ENCODE measurements around the gene SMIM36.
A peak's percentile ranks its signal among the peaks of the same experiment; 100 is the strongest.
"Not testable (repeated sequence)": the region's sequence is repeated elsewhere in the genome, so short reads cannot be mapped to it uniquely, and the experiment has no call there.

Gene SMIM36

DNA sequence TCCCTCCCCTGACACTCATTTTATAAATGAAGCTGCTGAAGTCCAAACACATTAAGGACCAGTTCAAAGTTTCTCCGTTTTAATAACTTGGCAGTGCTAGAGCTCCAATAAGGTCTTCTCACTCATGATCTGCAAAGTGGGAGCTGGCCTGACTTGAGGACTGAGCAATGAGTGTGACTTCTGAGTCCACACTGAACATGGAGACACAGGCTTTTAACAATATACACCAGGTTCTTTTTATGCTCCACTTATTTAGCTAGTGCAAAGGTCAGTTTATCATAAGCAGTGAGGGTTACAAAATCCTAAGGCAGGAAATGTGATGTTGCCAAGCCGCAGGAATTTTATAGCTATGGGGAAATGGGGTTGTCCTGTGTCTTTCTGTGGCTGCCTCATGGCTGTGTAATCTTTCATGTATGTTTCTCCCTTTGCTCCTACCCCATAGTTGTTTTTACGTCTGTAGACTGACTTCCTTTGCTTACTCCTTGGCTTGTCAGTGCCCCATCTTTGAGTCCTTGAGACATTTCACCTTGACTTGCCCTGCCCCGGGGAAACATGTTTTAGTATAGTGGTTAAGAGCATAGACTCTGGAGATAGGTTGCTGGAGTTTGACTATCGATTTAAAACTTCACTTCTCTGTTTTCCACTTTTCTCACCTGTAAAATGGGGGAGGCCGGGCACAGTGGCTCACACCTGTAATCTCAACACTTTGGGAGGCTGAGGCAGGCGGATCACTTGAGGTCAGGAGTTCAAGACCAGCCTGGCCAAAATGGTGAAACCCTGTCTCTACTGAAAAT, 77.4 kb downstream of the SMIM36 start:
- DNase-seq (ENCODE audit: low spot score): no peak

DNA sequence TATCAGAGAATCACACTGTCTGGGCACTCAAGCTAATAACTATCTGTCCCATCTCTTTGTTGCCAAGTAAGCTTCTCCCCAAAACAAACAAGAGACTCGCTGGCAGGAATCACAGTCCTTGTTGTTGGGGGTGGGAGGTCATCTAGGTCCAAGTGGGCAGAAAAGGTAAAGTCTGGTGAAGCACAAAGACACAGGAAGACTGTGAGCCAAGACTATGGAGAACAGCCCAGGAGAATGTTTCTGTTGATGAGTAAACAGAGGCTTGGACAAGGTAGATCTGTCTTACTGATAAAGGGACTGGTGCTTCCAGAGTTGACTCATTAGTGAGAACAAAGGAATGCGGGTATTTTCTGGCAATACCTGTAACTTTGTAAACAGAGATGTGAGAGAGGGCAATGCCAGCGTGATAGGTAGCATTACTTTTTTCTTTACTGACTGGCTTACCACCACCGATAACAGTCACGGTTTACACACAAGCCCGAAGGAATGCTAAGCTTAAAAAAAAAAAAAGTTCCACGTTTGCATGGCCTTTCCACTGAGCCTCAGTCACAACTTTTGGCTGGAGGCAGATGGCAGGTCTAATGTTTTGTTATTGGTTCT, 78.1 kb downstream of the SMIM36 start:
- DNase-seq (ENCODE audit: low spot score): no peak

DNA sequence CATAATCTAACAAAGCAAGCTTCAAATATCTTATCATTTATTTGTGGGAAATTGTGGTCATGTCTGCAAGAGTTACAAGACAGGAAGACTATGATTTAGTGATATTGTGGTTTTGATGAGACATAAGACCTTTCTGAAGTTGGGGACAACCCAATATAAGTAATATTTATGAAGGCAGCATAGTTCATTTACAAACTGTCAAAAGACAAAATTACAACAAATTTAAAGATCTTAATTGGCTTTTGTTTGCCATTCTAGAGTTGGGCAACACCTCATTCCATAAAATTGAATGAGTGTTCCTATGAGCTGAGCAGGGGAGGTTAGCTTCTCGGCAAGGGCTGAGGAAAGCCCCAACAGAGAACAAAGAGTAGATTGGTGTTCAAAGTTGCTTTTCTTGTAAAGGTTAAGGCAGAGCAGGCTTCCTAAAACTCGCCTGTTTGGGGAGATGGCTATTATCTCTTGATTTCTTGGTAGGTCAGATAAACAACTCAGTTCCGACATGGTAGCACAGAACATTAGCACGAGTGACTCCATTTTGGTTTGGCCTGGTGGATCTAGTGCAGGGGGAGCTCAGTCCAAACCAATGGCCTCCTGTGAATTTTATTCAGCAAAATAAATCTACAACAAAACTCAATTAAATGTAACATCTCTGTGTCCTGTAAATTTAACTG, 78.8 kb downstream of the SMIM36 start:
- no peak for DNase-seq (ENCODE audit: low spot score)

DNA sequence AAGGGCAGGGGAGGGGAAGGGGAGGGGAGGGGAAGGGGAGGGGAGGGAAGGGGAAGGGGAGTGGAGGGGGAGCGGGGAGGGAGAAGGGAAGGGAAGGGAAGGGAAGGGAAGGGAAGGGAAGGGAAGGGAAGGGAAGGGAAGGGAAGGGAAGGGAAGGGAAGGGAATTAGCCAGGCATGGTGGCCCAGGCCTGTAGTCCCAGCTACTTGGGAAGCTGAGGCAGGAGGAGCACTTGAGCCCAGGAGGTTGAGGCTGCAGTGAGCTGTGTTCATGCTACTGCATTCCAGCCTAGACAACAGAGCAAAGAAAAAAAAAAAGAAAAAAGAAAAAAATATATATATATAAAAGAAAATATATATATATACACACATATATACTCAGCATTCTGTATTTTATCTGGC, 79.3 kb downstream of the SMIM36 start:
- DNase-seq (ENCODE audit: low spot score): not testable (repeated sequence)

DNA sequence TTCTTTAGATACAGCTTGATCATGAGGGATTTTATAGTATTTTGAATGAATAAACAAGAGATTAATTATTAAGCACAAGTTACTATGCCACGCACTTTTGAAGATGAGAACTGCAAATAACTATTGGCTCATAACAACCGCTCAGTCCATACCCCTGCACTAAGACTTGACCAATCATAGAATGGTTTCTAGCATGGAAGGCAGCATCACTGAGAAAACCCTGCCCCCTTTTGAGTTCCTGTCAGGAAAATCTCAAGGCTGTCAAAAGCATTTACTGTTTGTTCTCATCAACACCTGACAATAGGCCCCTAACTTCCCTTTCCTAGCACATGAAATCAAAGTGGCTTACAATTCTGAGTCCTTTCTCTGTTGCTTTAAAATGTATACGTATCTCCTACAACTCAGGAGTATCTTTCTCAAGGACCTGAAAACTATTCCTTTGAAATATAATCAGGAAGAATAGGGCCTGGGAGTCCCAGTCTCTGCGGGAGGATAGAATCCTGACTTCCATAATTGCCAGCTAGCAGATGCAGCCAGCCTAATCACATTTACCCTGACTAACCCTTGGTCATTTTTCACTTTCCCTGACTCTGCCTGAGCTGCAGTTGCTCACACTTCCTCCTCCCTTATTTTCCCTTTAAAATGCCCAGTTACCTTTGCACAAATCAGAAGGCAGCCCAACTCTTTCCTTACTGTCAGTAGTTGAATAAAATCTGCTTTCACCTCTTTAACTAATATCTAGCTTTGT, 80.5 kb downstream of the SMIM36 start:
- no peak for DNase-seq (ENCODE audit: low spot score)

DNA sequence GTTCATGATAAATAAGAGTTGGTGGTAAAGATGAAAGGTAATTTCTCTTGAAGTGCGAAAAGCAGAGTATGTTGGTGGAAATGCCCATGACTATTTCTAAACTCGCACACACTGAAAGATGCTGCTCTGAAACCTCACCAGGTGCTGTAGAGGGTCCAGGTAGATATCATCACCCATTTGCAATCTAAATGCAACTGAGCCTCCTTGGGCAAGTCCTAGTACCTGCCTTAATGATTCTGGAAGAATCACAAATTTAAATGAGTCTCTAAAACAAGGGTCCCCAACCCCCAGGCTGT, 83.7 kb downstream of the SMIM36 start:
- DNase-seq (ENCODE audit: low spot score): no peak

DNA sequence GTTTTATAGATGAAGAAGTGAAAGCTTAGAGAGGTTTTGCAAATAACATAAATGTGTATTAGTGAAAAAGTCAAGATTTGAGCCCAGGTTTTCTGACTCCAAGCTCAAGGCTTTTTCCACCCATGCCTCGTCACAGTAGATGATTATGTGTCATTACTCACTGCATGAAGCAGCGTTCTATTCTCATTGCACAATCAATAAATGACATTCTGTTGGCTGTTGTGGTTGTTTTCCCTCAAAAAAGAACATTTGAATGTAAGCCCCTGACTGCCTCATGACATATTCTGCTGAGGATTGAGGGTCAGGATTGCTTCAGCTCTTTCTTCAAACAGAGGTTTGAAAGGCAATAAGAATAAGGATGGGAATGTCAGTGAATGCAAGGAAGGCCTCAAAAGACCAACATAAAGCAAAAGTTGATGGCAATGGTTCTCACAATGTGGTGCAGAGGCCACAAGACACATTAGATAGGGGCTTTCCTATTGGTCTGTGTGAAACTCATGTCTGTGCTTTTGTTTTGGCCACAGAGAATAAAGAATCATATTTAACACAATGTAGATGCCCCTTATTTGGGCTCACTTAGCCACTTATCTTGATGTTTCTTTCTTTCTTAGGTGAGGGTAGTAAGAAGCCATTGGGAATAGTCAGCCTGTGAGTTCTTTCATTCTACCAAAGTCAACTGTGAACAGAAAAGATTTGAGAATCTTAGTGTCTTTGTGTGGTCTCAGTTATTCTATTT, 84.2 kb downstream of the SMIM36 start:
- DNase-seq (ENCODE audit: low spot score): peak; percentile 43

DNA sequence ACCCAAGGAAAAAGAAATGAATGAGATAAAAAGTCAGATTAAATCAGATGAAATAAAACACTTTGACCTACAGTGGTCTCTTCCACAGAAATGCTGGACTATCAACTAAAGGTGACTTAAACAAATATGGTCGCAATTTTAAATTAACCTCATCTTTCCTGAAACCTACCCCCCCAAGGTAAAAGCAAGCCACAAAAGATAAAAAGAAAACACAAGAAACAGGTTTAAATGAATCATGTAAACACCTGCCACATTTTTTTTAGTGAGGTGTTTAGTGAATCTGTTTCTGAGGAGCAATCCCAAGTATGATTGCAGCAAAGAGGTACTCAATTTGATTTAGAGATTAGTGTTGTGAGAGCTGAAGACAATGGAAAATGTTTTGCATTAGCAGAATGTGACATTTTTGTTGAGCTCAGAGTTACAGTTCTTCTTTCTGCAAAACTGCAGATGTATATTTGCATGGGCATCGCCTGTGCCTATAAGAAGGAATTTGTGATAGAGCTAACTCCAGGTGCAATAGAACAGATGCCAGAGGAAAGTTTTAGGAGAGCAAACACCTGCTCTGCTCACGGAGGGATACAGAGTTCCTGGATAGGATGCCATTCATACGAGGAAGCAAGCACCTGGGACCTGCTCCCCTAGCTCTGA, 86.2 kb downstream of the SMIM36 start:
- no peak for DNase-seq (ENCODE audit: low spot score)

DNA sequence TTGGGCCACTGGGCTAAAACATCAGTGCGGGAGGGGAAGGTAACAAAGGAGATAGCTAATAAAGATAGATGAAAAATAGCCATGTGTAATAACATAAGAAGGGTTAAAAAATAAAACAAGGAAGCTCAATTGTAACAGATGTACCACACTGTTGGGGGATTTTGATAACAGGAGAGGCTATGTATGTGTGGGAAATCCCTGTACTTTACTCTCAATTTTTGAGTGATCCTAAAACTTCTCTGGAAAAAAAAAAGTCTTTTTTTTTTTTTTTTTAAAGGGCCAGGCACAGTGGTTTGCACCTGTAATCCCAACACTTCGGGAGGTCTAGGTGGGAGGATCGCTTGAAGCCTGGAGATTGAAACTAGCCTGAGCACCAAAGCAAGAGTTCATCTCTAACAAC, 87.7 kb downstream of the SMIM36 start:
- no peak for DNase-seq (ENCODE audit: low spot score)

DNA sequence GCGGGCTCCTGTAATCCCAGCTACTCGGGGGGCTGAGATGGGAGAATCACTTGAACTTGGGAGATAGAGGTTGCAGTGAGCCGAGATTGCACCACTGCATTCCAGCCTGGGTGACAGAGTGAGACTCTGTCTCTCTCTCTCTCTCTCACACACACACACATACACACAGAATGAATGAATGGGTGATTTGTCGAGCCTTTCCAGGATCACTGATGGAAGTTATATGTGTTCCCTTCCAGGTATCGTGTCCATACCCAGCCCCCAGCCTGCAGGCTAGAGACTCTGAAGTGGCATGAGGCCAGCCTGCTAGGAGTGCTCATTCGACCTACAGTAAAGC, 88.5 kb downstream of the SMIM36 start:
- DNase-seq (ENCODE audit: low spot score): not testable (repeated sequence)

DNA sequence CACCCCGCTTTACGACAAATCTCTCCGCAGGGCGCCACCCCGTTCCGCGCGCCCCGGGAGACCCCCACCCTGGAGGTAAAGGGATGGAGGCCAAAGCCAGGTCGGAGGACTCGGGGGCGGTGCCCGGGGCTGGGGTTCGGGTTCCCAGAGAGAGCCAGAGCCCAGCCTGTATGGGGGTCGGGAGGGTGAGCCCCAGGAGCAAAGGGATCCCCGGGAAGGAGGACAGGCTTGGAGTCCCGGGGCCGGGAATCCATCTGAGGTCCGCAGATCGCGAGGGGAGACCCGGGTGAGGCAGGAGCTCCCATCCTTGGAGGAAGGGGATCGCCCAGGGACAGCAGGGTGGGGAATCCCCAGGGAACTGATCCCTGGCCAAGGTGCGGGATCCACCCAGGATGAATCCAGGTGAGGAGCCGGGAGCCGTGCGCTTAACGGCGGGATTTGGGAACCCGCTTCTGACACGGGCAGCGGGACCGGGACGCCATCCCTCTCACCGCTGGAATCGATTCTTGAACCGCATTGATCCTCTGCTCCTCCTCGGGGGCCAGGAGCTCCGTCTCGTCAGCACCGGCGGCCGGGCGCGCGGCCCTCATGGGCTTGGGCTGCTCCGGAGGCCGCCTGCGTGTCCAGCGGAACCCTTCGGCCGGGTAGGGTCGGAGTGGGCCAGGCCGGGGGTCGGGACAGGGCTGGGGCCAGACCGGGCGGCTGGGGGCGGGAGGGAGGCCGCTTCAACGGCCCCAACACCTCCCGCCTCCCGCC, 89.9 kb downstream of the SMIM36 start, which contains the start of gene MMD:
TSS of gene MMD (minus strand) at position 657 of the 756 bp plus-strand sequence. CDS start at position 517, 140 bp downstream.
- DNase-seq (ENCODE audit: low spot score): peak; percentile 19

DNA sequence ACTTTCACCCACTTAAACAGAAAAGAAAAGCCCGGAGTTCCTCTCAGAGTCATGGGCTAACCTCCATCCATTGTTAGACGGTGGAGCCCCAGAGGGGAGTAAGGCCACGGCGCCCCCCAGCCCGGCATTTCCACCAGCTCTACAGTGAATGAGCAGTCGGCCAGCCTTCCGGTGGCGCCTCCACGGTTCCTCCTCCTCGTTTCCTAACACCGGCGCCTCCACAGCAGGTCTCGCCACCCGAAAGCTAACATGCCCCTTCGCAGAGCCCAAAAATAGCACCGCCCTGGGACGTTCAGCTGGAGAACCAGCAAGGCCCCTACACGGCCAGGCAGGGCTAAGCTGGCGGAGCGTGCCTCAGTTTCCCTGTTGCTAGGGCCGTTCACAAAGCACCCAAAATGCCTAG, 90.5 kb downstream of the SMIM36 start:
- DNase-seq (ENCODE audit: low spot score): peak; percentile 40

DNA sequence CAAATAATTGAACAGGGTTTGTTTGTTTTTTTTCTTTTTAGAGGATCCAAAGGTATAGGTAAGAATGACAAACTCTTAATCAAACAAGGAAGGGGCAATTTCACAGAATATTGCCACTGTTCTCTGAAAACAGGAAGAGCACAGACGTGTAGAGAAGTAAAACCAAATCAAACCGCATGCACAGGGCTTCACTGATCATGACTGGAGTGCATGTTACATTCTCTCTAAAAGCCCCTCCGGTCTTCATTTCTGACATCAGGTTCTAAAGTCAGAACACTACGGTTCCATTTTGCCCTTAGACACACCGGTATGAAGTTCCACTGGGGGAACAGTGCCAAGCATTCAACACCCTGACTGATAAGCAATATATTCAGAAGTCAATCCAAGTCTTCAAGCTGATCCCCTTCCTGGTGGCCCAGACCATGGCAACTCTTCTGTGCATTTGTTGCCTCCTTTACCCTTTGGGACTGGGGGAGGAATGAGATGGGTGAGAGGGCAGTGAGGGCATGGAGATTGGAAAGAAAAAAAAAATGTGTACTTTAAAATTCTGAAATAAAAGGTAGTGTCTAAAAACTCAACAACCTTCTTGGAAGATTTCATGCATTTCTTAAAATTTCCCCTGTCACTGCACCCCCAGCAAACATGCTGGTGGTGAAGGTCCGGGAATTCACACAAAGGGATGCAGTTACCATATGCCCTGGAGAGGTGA, 91.0 kb downstream of the SMIM36 start:
- peak; percentile 65 for DNase-seq (ENCODE audit: low spot score)

DNA sequence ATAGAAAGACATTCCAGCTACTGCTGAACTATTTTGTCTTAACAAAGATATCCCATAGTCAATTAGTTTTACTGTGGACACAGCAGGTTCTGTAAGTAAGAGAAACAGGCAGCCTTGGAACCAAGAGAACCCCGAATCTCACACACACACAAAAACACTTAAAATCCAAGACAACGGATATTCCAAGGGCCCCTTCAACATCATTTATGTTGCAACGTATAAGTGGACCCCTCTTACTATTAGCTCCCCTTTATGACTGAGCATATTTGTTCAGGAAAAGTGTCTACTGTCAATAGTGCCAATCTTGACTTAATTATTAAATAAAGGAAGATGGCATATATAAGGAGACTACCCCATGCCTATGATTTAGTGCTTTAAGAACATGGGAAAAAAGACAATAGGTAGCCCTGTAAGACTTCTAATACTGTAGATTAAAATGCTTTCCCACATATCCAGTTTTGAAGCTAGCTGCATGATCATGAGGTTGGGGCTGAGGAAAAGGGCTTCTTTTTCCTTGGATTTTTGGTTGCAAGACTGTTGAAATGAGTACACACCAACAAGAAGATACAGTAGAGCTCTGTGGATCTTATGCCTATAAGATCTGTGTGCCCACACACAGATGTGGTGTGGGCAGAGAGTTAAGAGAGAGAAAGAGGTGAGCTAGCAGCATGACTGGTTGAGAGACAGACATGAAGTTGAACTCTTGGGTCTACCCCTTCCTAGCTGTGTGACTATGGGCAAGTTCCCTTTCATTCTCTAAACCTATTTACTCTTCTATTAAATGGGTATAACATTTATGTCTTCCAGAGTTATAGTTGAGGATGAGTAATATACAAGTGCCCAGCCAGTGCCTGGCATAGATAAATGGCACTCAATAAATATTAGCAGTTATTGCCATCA, 92.6 kb downstream of the SMIM36 start:
- DNase-seq (ENCODE audit: low spot score): no peak

DNA sequence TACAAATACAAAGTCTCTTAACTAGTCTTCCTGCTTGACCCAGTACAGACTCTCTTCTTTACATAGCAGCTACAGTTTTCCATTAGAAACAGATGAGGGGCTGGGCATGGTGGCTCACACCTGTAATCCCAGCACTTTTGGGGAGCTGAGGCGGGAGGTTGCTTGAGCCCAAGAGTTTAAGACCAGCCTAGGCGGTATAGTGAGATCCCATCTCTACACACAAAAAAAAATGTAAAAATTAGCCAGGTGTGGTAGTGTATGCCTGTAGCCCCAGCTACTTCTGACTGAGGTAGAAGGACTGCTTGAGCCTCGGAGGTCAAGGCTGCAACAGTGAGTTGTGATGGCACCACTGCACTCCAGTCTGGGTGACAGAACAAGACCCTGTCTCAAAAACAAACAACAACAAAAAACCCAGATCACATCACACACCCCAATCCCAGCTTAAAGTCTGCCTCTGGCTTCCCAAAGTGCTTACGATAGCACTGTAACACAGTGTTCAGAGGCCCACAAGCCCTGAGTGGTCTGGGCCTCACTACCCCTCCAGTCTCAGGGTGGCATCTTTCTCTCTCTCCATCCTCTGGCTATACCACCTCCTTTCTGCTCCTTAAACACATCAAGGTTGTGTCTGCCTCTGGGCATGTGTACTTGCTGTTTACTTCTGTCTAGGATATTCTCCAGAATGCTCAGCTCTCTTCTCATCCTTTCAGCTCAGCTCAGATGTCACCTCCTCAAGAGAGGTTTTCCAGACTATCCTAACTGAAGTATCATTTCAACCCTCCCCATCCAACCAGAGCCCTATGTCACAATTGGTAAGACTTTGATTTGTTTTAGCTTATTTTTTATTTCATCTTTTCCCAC, 93.6 kb downstream of the SMIM36 start:
- DNase-seq (ENCODE audit: low spot score): no peak

DNA sequence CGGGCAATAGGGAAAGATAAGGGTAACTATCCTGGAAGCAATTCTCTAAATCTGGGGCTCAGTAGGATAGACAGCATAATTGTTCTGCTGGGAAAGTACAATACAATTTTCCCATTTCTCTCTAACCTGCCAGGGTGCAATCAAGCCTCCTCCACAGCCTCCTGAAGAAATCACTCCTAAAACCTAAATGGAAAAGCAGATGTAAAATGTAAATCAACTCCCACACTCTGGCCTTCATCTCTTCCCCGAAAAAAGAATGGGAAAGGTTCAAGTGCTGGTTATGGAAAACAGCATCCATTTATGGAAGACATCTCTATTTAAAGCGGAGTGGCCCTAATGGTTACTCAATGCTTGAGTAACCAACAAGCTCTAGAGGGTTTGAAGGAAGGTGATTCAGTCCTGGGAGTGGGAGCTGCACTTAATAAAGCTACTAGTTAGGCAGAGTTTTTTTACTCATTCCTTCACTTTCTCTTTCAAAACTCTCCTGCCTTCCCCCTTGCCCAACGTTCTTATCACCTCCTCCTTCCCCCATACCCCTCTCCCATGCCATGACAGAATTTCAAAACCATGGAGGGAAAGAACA, 94.7 kb downstream of the SMIM36 start:
- no peak for DNase-seq (ENCODE audit: low spot score)

DNA sequence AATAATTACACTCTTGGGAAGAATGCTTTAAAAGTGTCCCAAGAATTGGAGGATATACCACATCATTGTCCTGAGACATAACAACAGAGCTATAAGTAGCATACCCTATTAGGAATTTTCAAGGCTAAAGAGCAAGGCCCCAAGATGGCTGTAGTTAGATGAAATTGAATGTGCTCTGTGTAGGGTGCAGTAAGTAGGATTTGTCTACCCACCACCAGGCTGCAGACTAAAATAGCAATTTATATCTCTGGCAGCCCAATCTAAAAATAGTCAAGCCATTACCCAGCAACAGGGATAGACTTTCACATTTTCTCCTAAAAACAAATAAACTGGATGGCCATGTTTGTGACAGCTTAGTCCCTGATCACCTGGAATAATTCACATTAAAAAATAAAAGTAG, 95.3 kb downstream of the SMIM36 start:
- DNase-seq (ENCODE audit: low spot score): peak; percentile 27

DNA sequence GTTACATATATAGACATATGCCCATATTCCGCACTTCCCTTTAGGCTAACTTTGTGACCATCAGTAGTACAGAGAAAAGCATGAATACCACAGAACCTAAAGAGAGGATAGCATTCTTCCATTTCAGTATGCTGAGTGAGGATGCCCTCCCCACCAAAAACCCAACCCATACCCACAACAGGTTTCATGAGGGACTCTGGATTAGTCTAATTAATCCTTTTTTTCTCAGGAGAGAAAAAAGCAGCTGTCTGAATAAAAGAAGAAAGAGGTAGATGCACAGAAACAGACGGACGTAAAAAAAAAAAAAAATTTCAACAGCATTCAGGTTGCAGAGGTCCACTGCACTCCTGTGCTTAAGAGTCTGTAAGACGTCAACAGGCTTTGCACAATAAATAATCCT, 96.3 kb downstream of the SMIM36 start:
- no peak for DNase-seq (ENCODE audit: low spot score)

Data from Ammon's horn (tissue), 1 donor.